Measurements from ENCODE around the gene GMPR2. TPM values are rescaled to one million over a fixed set of nuclear protein-coding genes. Genes with fewer than 3 reads are reported as not detected.
"Not testable (repeated sequence)": the region's sequence is repeated elsewhere in the genome, so short reads cannot be mapped to it uniquely, and the experiment has no call there.

GMPR2 gene
- total RNA-seq, 1 experiment from 2014 or later, result 164 TPM

DNA sequence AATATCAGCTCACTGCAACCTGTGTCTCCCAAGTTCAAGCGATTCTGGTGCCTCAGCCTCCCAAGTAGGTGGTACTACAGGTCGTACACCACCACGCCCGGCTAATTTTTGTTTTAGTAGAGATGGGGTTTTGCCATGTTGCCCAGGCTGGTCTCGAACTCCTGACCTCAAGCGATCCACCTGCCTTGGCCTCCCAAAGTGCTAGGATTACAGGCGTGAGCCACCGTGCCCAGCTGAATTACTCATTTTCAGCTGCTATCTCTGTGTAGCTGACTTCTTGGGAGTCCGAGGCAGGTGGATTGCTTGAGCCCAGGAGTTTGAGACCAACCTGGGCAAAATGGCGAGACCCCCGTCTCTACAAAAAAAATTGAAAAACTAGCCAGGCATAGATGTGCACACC is 12.6 kb downstream of the GMPR2 start:
- not testable (repeated sequence) for H3K36me3 ChIP-seq (ENCODE audit: insufficient read depth, low read length); H3K9ac ChIP-seq (ENCODE audit: low read length); H3K9me3 ChIP-seq (ENCODE audit: low read length); H3K4me2 ChIP-seq (ENCODE audit: low read depth, low read length, poor library complexity, severe bottlenecking); H3K9me2 ChIP-seq (replicated peaks; ENCODE audit: insufficient read depth, low read length); H2AFZ ChIP-seq (ENCODE audit: low read length); H3K27ac ChIP-seq (ENCODE audit: low read length); DNase-seq; H4K20me1 ChIP-seq (ENCODE audit: insufficient read depth, low read depth, low read length); H3K27me3 ChIP-seq (ENCODE audit: low read length); H3K4me3 ChIP-seq (ENCODE audit: low read length)
- H3K4me1 ChIP-seq (ENCODE audit: low read length), result peaks cover 29% of the 10 kb centered on the region
- H3K79me2 ChIP-seq (ENCODE audit: low read length), result peaks cover 17% of the 10 kb centered on the region

DNA sequence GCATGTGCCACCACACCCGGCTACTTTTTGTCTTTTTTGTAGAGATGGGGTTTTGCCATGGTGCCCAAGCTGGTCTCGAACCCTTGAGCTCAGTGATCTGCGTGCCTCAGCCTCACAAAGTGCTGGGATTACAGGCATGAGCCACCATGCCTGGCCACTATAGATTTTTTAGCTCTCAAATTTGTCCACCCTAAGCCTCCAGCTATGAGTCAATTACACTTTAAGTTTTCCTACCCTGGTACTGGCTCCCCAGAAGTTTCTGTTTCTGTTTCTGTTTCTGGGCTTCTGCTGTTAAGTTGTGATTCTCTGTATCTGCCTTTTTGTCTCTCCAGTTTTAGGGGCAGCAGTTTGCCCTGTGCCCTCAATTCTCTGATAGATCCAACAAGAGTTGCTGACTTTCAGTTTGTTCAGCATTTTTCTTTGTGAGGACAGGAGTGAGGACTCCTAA is 14.1 kb downstream of the GMPR2 start:
- no peak for DNase-seq
- Histone ChIP-seq H3K9ac (ENCODE audit: low read length) (no peak overlapping the region), H3K9me3 (ENCODE audit: low read length) (no peaks in the 10 kb centered on the region), H3K4me2 (ENCODE audit: low read depth, low read length, poor library complexity, severe bottlenecking) (no peak overlapping the region), H3K4me1 (ENCODE audit: low read length) (peaks cover 15% of the 10 kb centered on the region), H3K27ac (ENCODE audit: low read length) (no peak overlapping the region), H3K27me3 (ENCODE audit: low read length) (no peaks in the 10 kb centered on the region), H2AFZ (ENCODE audit: low read length) (no peak overlapping the region), H3K9me2 (replicated peaks; ENCODE audit: insufficient read depth, low read length) (no peaks in the 10 kb centered on the region), H3K36me3 (ENCODE audit: insufficient read depth, low read length) (no peaks in the 10 kb centered on the region), H3K4me3 (ENCODE audit: low read length) (no peak overlapping the region), H3K79me2 (ENCODE audit: low read length) (peaks cover 3% of the 10 kb centered on the region), H4K20me1 (ENCODE audit: insufficient read depth, low read depth, low read length) (peaks cover 3% of the 10 kb centered on the region; the same call in 1 of the 2 replicates)

DNA sequence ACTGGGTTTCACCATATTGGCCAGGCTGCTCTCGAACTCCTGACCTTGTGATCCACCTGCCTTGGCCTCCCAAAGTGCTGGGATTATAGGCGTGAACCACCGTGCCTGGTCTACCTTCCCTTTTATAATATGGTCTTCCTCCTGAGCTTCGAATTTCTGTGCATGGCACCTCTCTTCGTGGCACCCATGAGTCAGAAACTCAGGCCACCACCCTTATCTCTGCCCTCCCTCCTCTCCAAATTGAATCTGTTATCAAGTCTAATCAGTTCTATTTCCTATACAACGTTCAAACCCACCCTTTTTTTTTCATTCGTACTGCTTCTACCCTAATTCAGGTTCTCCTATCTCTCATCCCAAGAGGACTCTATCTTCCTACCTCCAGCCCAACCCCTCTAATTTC is 14.7 kb downstream of the GMPR2 start:
- H3K4me2 ChIP-seq (ENCODE audit: low read depth, low read length, poor library complexity, severe bottlenecking), result no peak overlapping the region
- H3K4me3 ChIP-seq (ENCODE audit: low read length), result no peak overlapping the region
- no peaks in the 10 kb centered on the region for H3K36me3 ChIP-seq (ENCODE audit: insufficient read depth, low read length)
- H3K27me3 ChIP-seq (ENCODE audit: low read length), result no peaks in the 10 kb centered on the region
- DNase-seq, result no peak
- no peak overlapping the region for H3K9ac ChIP-seq (ENCODE audit: low read length)
- no peak overlapping the region for H2AFZ ChIP-seq (ENCODE audit: low read length)
- peaks cover 13% of the 10 kb centered on the region for H3K4me1 ChIP-seq (ENCODE audit: low read length)
- H3K9me2 ChIP-seq (replicated peaks; ENCODE audit: insufficient read depth, low read length), result no peaks in the 10 kb centered on the region
- H4K20me1 ChIP-seq (ENCODE audit: insufficient read depth, low read depth, low read length), result no peaks in the 10 kb centered on the region
- no peaks in the 10 kb centered on the region for H3K79me2 ChIP-seq (ENCODE audit: low read length)
- no peaks in the 10 kb centered on the region for H3K9me3 ChIP-seq (ENCODE audit: low read length)
- no peak overlapping the region for H3K27ac ChIP-seq (ENCODE audit: low read length)

DNA sequence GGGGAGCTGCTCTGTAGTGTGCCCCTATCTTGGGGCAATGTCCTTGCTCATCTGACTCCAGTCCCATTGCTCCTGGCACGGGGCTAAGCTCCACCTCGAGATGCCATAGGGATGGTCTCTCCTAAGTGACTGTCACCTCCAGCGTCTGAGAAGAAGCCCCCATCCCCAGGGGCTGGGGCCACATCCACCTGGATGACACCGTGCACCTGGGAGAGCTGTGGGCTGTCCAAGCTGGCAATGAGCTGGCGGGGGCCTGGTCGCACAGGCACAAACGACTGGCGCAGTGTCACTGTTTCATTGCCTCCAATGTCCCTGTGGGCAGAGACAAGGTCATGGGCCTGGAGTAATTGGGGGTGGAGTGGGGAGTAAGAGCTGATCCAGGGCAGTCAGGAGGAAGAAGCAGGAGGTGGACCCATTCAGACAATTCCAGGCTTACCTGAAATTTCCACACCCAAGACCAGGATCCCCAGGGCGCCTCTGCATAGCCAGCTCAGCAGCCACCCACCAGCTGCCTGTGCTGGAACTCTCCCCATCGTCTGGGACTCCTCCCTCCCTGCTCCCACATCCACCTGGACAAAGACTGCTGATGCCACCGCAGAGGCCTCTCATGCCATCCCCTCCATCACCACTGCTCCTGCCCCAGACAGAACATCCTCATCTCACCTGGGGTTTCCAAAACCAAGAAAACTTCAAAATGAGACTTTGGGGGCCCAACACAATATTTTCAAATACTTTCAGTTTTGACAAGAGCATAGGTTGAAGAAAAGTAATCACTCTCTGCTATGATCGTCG is 16.7 kb downstream of the GMPR2 start:
- no peak for DNase-seq
- Histone ChIP-seq H3K9me3 (ENCODE audit: low read length) (no peaks in the 10 kb centered on the region), H3K4me1 (ENCODE audit: low read length) (no peaks in the 10 kb centered on the region), H3K27me3 (ENCODE audit: low read length) (no peaks in the 10 kb centered on the region), H2AFZ (ENCODE audit: low read length) (no peak overlapping the region), H3K9me2 (replicated peaks; ENCODE audit: insufficient read depth, low read length) (no peaks in the 10 kb centered on the region), H3K79me2 (ENCODE audit: low read length) (no peaks in the 10 kb centered on the region), H3K4me3 (ENCODE audit: low read length) (no peak overlapping the region), H3K4me2 (ENCODE audit: low read depth, low read length, poor library complexity, severe bottlenecking) (no peak overlapping the region), H3K9ac (ENCODE audit: low read length) (no peak overlapping the region), H4K20me1 (ENCODE audit: insufficient read depth, low read depth, low read length) (no peaks in the 10 kb centered on the region), H3K27ac (ENCODE audit: low read length) (no peak overlapping the region), H3K36me3 (ENCODE audit: insufficient read depth, low read length) (peaks cover 2% of the 10 kb centered on the region; the same call in 1 of the 2 replicates)

DNA sequence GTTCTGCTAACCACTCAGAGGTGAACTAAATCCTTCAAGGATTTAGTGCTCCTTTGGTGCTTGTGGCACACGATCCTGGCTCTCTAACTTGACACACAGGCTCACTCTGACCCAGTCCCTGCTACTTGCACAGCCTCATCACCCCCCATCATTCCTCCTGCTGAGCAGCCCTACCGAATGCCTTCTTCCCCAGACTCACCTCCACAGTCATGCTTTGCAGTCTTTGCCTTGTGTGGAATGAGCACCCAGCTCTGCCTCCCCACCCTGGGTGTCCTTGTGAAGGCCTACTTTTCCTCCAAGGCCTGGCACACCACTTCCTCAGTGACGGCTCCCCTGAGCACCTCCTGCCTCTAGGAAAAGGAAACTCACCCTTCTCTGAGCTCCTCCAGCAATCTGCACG is 17.6 kb downstream of the GMPR2 start:
- no peak overlapping the region for H3K4me2 ChIP-seq (ENCODE audit: low read depth, low read length, poor library complexity, severe bottlenecking)
- H3K27me3 ChIP-seq (ENCODE audit: low read length), result no peaks in the 10 kb centered on the region
- H3K79me2 ChIP-seq (ENCODE audit: low read length), result no peaks in the 10 kb centered on the region
- H3K4me1 ChIP-seq (ENCODE audit: low read length), result no peaks in the 10 kb centered on the region
- no peaks in the 10 kb centered on the region for H4K20me1 ChIP-seq (ENCODE audit: insufficient read depth, low read depth, low read length)
- H3K9ac ChIP-seq (ENCODE audit: low read length), result no peak overlapping the region
- H3K27ac ChIP-seq (ENCODE audit: low read length), result no peak overlapping the region
- no peaks in the 10 kb centered on the region for H3K9me3 ChIP-seq (ENCODE audit: low read length)
- H3K9me2 ChIP-seq (replicated peaks; ENCODE audit: insufficient read depth, low read length), result no peaks in the 10 kb centered on the region
- no peak overlapping the region for H3K4me3 ChIP-seq (ENCODE audit: low read length)
- H3K36me3 ChIP-seq (ENCODE audit: insufficient read depth, low read length), result peaks cover 4% of the 10 kb centered on the region; the same call in 1 of the 2 replicates
- no peak for DNase-seq
- no peak overlapping the region for H2AFZ ChIP-seq (ENCODE audit: low read length)

DNA sequence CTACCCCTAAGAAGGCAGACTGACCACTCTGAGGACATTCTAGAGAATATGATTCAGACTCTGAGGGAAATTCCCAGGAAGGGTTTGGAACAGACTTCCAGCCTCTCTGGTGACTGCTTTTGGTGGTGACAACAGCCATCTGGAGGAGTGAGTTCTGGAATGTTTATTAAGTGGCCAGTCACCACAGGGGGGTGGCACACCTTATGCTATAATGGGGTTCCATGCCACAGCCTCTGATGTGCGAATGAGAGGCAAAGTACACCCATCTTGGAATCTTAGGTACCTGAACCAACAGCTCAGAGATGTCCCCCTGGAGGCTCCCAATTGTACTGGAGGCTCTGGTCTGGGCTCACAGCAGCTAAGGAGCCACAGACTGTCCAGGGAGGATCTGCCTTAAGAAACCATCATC is 19.2 kb downstream of the GMPR2 start:
- no peak overlapping the region for H3K4me2 ChIP-seq (ENCODE audit: low read depth, low read length, poor library complexity, severe bottlenecking)
- H3K9ac ChIP-seq (ENCODE audit: low read length), result no peak overlapping the region
- H3K4me1 ChIP-seq (ENCODE audit: low read length), result no peaks in the 10 kb centered on the region

DNA sequence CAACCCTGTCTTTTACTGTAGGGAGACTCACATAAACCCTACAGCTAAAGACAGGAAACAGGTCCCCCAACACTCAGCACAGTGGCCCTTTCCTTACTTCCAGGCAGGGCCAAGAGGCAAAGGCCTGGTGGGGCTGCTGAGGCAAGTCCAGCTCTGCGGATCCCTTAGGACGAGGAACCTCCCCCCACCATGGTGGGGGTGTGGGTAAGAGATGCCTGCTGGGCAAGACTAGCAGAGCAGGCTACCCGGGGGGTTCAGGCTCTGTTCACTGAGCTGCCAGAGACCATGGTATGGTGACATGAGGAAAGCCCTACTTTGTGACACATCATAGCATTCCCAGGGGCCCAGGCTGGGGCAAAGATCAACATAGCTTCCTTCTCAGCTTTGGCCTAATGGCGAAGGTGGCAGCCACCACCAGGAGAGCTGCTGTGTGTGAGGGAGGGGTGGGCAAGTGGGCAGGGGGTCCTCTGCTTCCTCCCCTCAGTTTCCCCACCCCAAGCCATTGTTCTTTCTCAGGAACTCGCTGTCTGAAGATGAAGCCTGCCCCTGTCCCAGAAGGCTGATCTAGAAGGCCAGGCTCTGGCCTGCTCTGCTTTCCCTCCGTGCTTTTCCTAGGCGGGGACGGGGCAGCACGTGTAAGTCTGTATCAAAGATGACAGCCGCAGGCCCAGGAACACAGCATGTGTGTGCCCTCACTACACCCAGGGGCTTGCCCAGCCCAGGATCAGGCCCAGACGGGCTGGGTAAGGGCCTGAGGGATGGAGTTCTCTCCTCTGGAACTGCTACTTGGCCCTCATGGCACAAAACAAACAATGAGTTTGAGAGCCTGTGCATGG is 19.8 kb downstream of the GMPR2 start:
- H3K9me3 ChIP-seq (ENCODE audit: low read length), result no peaks in the 10 kb centered on the region
- no peak for DNase-seq

More for the DNA sequence above, 19.2 kb downstream of the GMPR2 start:
- Histone ChIP-seq H4K20me1 (ENCODE audit: insufficient read depth, low read depth, low read length) (no peaks in the 10 kb centered on the region), H3K4me3 (ENCODE audit: low read length) (no peak overlapping the region), H3K36me3 (ENCODE audit: insufficient read depth, low read length) (peaks cover 4% of the 10 kb centered on the region; the same call in 1 of the 2 replicates), H3K27ac (ENCODE audit: low read length) (no peak overlapping the region), H3K9me3 (ENCODE audit: low read length) (no peaks in the 10 kb centered on the region), H3K9me2 (replicated peaks; ENCODE audit: insufficient read depth, low read length) (no peaks in the 10 kb centered on the region), H3K27me3 (ENCODE audit: low read length) (no peaks in the 10 kb centered on the region), H3K79me2 (ENCODE audit: low read length) (no peaks in the 10 kb centered on the region), H2AFZ (ENCODE audit: low read length) (no peak overlapping the region)
- DNase-seq, result no peak

DNA sequence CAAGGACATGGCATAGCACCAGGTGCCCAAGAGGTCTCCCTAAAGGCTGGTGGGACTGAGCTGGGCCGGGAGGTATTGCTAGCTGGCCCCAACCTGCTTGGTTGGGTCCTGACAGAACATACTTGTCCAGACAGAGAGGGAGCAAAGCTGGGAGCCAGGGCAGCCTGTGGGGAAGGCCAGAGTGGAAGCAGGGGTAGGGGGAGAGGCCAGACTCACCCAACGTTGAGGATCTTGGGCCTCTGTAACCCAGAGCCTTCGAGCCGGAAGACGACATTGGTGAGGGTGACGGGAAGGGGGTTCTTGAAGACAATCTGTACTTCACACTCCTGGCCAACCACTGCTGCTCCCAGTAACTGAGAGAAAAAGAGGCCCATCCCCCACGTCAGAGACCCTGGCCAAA is 21.2 kb downstream of the GMPR2 start:
- no peaks in the 10 kb centered on the region for H3K9me2 ChIP-seq (replicated peaks; ENCODE audit: insufficient read depth, low read length)
- H3K4me3 ChIP-seq (ENCODE audit: low read length), result no peak overlapping the region
- H3K79me2 ChIP-seq (ENCODE audit: low read length), result no peaks in the 10 kb centered on the region
- no peak overlapping the region for H3K27ac ChIP-seq (ENCODE audit: low read length)
- no peaks in the 10 kb centered on the region for H3K27me3 ChIP-seq (ENCODE audit: low read length)
- H2AFZ ChIP-seq (ENCODE audit: low read length), result no peak overlapping the region
- no peak for DNase-seq
- no peaks in the 10 kb centered on the region for H4K20me1 ChIP-seq (ENCODE audit: insufficient read depth, low read depth, low read length)
- no peaks in the 10 kb centered on the region for H3K9me3 ChIP-seq (ENCODE audit: low read length)
- no peak overlapping the region for H3K4me2 ChIP-seq (ENCODE audit: low read depth, low read length, poor library complexity, severe bottlenecking)
- H3K9ac ChIP-seq (ENCODE audit: low read length), result no peak overlapping the region
- H3K4me1 ChIP-seq (ENCODE audit: low read length), result no peaks in the 10 kb centered on the region
- peaks cover 4% of the 10 kb centered on the region; the same call in 1 of the 2 replicates for H3K36me3 ChIP-seq (ENCODE audit: insufficient read depth, low read length)

More for the DNA sequence above, 19.8 kb downstream of the GMPR2 start:
- H3K27me3 ChIP-seq (ENCODE audit: low read length), result no peaks in the 10 kb centered on the region
- no peak overlapping the region for H3K4me2 ChIP-seq (ENCODE audit: low read depth, low read length, poor library complexity, severe bottlenecking)
- H3K4me1 ChIP-seq (ENCODE audit: low read length), result no peaks in the 10 kb centered on the region
- no peak overlapping the region for H3K27ac ChIP-seq (ENCODE audit: low read length)
- no peak overlapping the region for H2AFZ ChIP-seq (ENCODE audit: low read length)
- H4K20me1 ChIP-seq (ENCODE audit: insufficient read depth, low read depth, low read length), result no peaks in the 10 kb centered on the region
- peaks cover 4% of the 10 kb centered on the region; the same call in 1 of the 2 replicates for H3K36me3 ChIP-seq (ENCODE audit: insufficient read depth, low read length)
- no peak overlapping the region for H3K9ac ChIP-seq (ENCODE audit: low read length)
- no peaks in the 10 kb centered on the region for H3K9me2 ChIP-seq (replicated peaks; ENCODE audit: insufficient read depth, low read length)
- no peaks in the 10 kb centered on the region for H3K79me2 ChIP-seq (ENCODE audit: low read length)
- no peak overlapping the region for H3K4me3 ChIP-seq (ENCODE audit: low read length)

All from Karpas-422 (cell line).